Measurements from ENCODE around the gene ARHGEF5. TPM values are rescaled to one million over a fixed set of nuclear protein-coding genes. Genes with fewer than 3 reads are reported as not detected.

The ARHGEF5 gene
- total RNA-seq, 1 experiment from 2014 or later = 80.1 TPM

- ChIA-PET CTCF (no interaction called here), POLR2A (no interaction called here)
- Mint-ChIP-seq H3K36me3 (no peaks in the 10 kb centered on the region), H3K9me3 (no peaks in the 10 kb centered on the region), H3K4me3 (no peak overlapping the region), H3K27ac (no peak overlapping the region), H3K4me1 (peaks cover 10% of the 10 kb centered on the region), H3K27me3 (ENCODE audit: low read depth) (no peaks in the 10 kb centered on the region)
- TF ChIP-seq ELF4 (CRISPR knock-in tag; IDR thresholded peaks at IDR 0.05; ENCODE audit: low read depth) (no peak), ZNF317 (CRISPR knock-in tag; IDR thresholded peaks at IDR 0.05; ENCODE audit: borderline replicate concordance, low read depth) (no peak), TEAD1 (CRISPR knock-in tag; IDR thresholded peaks at IDR 0.05) (no peak), RORB (CRISPR knock-in tag; IDR thresholded peaks at IDR 0.05) (no peak), ERG (CRISPR knock-in tag; IDR thresholded peaks at IDR 0.05) (no peak), FOXJ3 (CRISPR knock-in tag; IDR thresholded peaks at IDR 0.05; ENCODE audit: borderline replicate concordance) (no peak), FOXP1 (CRISPR knock-in tag; IDR thresholded peaks at IDR 0.05; ENCODE audit: borderline replicate concordance) (no peak), E2F4 (CRISPR knock-in tag; IDR thresholded peaks at IDR 0.05; ENCODE audit: borderline replicate concordance, low read depth) (no peak), TEAD4 (CRISPR knock-in tag; IDR thresholded peaks at IDR 0.05) (no peak), HMGXB4 (CRISPR knock-in tag; IDR thresholded peaks at IDR 0.05) (no peak), ZNF416 (CRISPR knock-in tag; IDR thresholded peaks at IDR 0.05) (no peak), MYBL2 (CRISPR knock-in tag; IDR thresholded peaks at IDR 0.05) (no peak), FOXK1 (CRISPR knock-in tag; IDR thresholded peaks at IDR 0.05) (no peak), ATF3 (CRISPR knock-in tag; conservative IDR thresholded peaks at IDR 0.05) (no peak), AFF4 (CRISPR knock-in tag; IDR thresholded peaks at IDR 0.05; ENCODE audit: borderline replicate concordance) (no peak), FOXP4 (CRISPR knock-in tag; IDR thresholded peaks at IDR 0.05) (no peak), PRDM15 (CRISPR knock-in tag; IDR thresholded peaks at IDR 0.05) (no peak), NFYB (CRISPR knock-in tag; conservative IDR thresholded peaks at IDR 0.05; ENCODE audit: low read depth) (no peak)
- DNase-seq (ENCODE audit: low spot score) = no peak
- ATAC-seq = no peak
Measured at GRCh38 chr7:144397086-144397485, 41.9 kb downstream of the ARHGEF5 start.

Data from WTC11 (cell line).